Esophagus muscularis mucosa (tissue), 4 donors: ENCODE results near the gene FNDC11. TPM values are rescaled to one million over a fixed set of nuclear protein-coding genes. Genes with fewer than 3 reads are reported as not detected.

Experiments
- DNase-seq: peaks from one replicate; pipeline ENCODE4 v3.0.0-alpha.2; 2017; ENCODE audit errors: extremely low spot score
- H3K27ac ChIP-seq, 4 donors: fragments of 200-600 bp; sonication (generic); replicated peaks in 1 of 4; 1 replicate in 3 of 4; 2 replicates in 1 of 4; pipeline ENCODE4 v1.5.1; 2016 to 2019; ENCODE audit warnings: mild to moderate bottlenecking in 1 of 4
- H3K27me3 ChIP-seq, 4 donors: fragments of 200-600 bp; sonication (generic); one replicate each; pipeline versions ENCODE4 v1.5.1 to v1.6.0; 2016 to 2019
- H3K36me3 ChIP-seq, 4 donors: fragments of 200-600 bp; sonication (generic); one replicate each; pipeline ENCODE4 v1.5.1; 2016 to 2019
- H3K4me1 ChIP-seq, 4 donors: fragments of 200-600 bp; sonication (generic); one replicate each; pipeline ENCODE4 v1.5.1; 2016 to 2019
- H3K4me3 ChIP-seq, 4 donors: fragments of 200-600 bp; sonication (generic); 1 replicate in 2 of 4; 2 replicates in 2 of 4; pipeline ENCODE4 v1.5.1; 2016 to 2019; ENCODE audit warnings: mild to moderate bottlenecking in 4 of 4, moderate library complexity in 1 of 4
- H3K9me3 ChIP-seq, 4 donors: fragments of 200-600 bp; sonication (generic); 1 replicate in 3 of 4; 2 replicates in 1 of 4; pipeline ENCODE4 v1.5.1; 2016 to 2019
- EP300 ChIP-seq: sonication (generic); formaldehyde crosslinking; IDR thresholded peaks from one replicate; pipeline ENCODE4 v1.6.1; 2017; ENCODE audit warnings: antibody characterized with exemption
- POLR2A ChIP-seq: fragments of 450-650 bp; IDR thresholded peaks from one replicate; pipeline ENCODE4 v1.6.1; 2017; ENCODE audit warnings: antibody characterized with exemption, moderate library complexity, mild to moderate bottlenecking, low read depth
- POLR2AphosphoS5 ChIP-seq, 2 donors: sonication (generic); formaldehyde crosslinking; IDR thresholded peaks; one replicate each; pipeline ENCODE4 v1.6.1; 2017; ENCODE audit warnings: antibody characterized with exemption in 2 of 2
- WGBS: methylation state at CpG from one replicate; pipeline ENCODE4 v1.1.5; 2018; 5-methylcytosine and 5-hydroxymethylcytosine counted together
- intact Hi-C: fragments of 100-400 bp; cut with DNase I; formaldehyde crosslinking; loops from one replicate; pipeline ENCODE4 v1.15.1; 2023
- total RNA-seq, 4 donors: library from RNA; depleted of rRNA; stranded (reverse); fragments of >200 nt; gene quantifications; one replicate each; pipeline versions ENCODE4 v1.1.0 to v1.2.1, GENCODE V29; 2016
- TF ChIP-seq, protein P1 (sequence below), 3 experiments: fragments of 200-600 bp in 2 of 3; fragments of 450-650 bp in 1 of 3; sonication (generic) in 2 of 3; IDR thresholded peaks; one replicate each; pipeline ENCODE4 v1.5.1; 2017 to 2019; ENCODE audit warnings: antibody characterized with exemption in 3 of 3, mild to moderate bottlenecking in 2 of 3, moderate library complexity in 1 of 3

FNDC11 gene
- total RNA-seq, 4 donors from 2014 or later = 0.23 to 0.83 (median 0.44) TPM

DNA sequence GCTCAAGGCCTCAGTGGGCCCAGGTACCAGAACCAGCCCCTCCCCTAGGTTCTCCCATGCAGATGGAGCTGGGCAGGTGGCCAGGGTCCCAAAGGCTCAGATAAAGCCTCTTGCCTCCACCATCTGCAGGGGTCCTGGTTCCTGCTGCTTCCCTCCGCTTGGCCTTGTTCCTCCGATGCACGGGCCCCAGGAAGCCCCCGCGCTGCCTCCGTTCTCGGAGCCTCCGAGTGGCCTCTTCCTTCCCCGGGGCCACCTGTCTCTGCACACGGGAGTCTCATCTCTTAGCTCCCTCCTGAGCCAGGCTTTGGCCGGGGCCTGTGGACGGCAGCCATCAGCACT is 14.9 kb upstream of the FNDC11 start:
- no peak for DNase-seq
- Histone ChIP-seq H3K4me3 (no peak overlapping the region), H3K36me3 (no peaks in the 10 kb centered on the region), H3K4me1 (peaks cover 16 to 34% (median 27%) of the 10 kb centered on the region in 4 donors), H3K27me3 (peaks cover 0 to 57% (median 22%) of the 10 kb centered on the region in 4 donors), H3K27ac (no peak overlapping the region), H3K9me3 (no peaks in the 10 kb centered on the region)
- TF ChIP-seq POLR2A (no peak), POLR2AphosphoS5 (IDR thresholded peaks at IDR 0.05) (no peak)
- TF ChIP-seq, protein P1, sequence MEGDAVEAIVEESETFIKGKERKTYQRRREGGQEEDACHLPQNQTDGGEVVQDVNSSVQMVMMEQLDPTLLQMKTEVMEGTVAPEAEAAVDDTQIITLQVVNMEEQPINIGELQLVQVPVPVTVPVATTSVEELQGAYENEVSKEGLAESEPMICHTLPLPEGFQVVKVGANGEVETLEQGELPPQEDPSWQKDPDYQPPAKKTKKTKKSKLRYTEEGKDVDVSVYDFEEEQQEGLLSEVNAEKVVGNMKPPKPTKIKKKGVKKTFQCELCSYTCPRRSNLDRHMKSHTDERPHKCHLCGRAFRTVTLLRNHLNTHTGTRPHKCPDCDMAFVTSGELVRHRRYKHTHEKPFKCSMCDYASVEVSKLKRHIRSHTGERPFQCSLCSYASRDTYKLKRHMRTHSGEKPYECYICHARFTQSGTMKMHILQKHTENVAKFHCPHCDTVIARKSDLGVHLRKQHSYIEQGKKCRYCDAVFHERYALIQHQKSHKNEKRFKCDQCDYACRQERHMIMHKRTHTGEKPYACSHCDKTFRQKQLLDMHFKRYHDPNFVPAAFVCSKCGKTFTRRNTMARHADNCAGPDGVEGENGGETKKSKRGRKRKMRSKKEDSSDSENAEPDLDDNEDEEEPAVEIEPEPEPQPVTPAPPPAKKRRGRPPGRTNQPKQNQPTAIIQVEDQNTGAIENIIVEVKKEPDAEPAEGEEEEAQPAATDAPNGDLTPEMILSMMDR (IDR thresholded peaks at IDR 0.05) = no peak
- WGBS = 83% methylated on average over 10 of the region's 12 CpGs
- intact Hi-C loops = loop anchor here (2.0 to 10.0 kb wide), 2 partner anchors 116 to 258 kb away; partner anchors contain the start of genes RTEL1 and STMN3

DNA sequence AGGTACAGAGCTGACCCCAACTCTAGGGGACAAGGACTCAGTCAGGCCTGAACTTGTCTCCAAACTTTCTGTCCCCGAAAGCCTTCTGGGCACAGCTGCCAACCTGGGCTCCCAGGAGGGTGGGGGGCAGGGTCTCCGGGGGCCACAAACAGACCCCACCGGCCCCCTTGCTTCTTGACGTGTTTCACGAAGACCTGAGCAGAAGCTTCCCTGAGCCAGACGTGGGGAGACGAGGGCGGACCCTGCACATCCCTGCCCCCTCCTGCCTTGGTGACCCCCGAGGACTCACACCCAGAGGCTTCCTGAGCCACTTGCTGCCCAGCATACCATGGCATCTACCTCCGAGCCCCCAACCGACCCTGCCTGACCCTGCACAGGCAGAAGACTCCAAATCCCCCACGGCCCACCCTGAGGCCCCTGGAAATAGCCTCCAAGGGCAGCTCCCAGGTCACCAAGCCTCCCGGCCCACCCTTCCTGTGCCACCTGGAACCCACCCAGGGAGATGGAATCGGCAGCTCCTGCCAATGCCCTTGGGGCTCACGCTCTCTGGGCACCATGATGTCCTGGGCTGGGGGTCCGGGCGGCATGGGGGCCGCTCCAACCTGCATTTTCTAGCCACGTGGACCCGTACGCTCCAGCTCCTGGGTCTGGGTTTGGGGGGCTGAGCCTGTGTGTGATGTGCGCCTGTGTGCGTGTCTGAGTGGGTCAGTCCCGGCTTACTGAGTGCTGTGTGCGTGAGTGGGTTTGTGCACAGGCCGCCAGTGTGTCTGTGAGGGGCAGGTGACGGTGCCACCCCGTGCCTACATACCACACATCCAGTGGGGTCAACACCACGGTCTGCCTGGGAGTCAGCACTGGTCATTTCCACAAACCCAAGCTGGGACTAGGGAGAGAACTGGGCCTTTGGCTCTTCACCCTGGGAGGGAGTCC is 14.3 kb upstream of the FNDC11 start:
- Histone ChIP-seq H3K4me1 (peaks cover 16 to 31% (median 25%) of the 10 kb centered on the region in 4 donors), H3K36me3 (no peaks in the 10 kb centered on the region), H3K27me3 (peaks cover 0 to 53% (median 15%) of the 10 kb centered on the region in 4 donors), H3K9me3 (no peaks in the 10 kb centered on the region), H3K4me3 (no peak overlapping the region), H3K27ac (no peak overlapping the region)
- intact Hi-C loops = loop anchor here (2.0 to 10.0 kb wide), 2 partner anchors 115 to 257 kb away; partner anchors contain the start of genes RTEL1 and STMN3
- WGBS = 89% methylated on average over 19 of the region's 29 CpGs
- no peak for DNase-seq
- TF ChIP-seq POLR2AphosphoS5 (IDR thresholded peaks at IDR 0.05) = no peak

DNA sequence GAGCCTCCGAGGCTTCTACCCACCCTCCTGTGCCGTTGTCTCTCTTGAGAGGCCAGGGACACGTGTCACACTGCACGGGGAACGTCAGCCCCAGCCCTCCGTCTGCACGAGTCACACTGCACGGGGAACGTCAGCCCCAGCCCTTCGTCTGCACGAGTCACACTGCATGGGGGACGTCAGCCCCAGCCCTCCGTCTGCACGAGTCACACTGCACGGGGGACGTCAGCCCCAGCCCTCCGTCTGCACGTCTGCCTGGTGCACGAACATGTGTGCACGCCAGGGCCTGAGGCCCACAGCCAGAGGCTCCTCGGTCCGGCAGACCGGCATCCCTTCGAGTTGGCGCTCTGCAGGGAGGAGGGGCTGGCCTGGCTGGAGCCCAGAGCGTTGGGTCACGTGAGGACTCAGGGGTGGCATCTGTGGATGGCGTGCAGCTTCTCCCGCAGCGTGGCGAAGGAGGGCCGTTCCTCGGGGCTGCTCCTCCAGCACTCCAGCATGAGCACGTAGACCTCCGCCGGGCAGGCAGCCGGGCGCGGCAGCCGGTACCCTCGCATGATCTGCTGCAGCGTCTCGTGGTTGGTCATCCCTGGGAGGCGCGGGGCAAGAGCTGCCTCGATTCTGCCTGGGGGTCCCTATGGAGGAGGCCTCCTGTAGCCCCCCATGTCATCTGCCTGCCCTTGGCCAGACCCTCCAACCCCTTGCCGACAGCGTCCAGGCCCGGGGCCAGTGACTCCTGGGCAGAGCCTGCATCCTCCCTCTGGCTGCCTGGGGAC is 13.4 kb upstream of the FNDC11 start:
- intact Hi-C loops = no loop called here
- WGBS = 78% methylated on average over 10 of the region's 49 CpGs
- no peak for DNase-seq
- H3K36me3 ChIP-seq = no peaks in the 10 kb centered on the region
- TF ChIP-seq EP300 (no peak), POLR2A (no peak)
- TF ChIP-seq, protein P1 (IDR thresholded peaks at IDR 0.05) = no peak
- H3K4me1 ChIP-seq = peaks cover 14 to 23% (median 19%) of the 10 kb centered on the region in 4 donors
- H3K4me3 ChIP-seq = no peak overlapping the region
- H3K27ac ChIP-seq = no peak overlapping the region
- H3K9me3 ChIP-seq = no peaks in the 10 kb centered on the region
- H3K27me3 ChIP-seq = peaks cover 0 to 52% (median 9%) of the 10 kb centered on the region in 4 donors

DNA sequence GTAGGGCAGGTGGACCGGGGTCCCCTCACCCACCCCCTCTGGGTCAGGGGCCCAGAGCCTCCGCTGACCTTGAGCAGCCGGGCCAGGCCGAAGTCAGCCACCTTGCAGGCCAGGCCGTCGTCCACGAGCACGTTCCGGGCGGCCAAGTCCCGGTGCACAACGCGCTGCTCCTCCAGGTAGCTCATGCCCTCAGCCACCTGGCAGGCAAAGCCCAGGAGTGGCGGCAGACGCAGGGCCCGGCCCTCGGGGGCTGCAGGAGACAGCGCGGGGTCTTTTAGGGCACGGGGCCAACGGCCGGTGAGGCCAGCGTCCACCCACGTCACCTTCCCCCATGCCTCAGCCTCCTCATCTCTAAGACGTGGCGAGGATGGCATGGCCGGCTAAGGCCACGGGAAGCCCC is 12.6 kb upstream of the FNDC11 start:
- H3K27ac ChIP-seq = no peak overlapping the region
- peaks cover 0 to 53% (median 8%) of the 10 kb centered on the region in 4 donors for H3K27me3 ChIP-seq
- no peaks in the 10 kb centered on the region for H3K9me3 ChIP-seq
- H3K4me1 ChIP-seq = peaks cover 14 to 22% (median 18%) of the 10 kb centered on the region in 4 donors
- 88% methylated on average over 16 of the region's 28 CpGs for WGBS
- intact Hi-C loops = no loop called here
- H3K4me3 ChIP-seq = no peak overlapping the region
- TF ChIP-seq, protein P1 (IDR thresholded peaks at IDR 0.05) = no peak
- no peak for TF ChIP-seq POLR2AphosphoS5 (IDR thresholded peaks at IDR 0.05)
- no peak for TF ChIP-seq EP300
- TF ChIP-seq POLR2A = no peak
- H3K36me3 ChIP-seq = no peaks in the 10 kb centered on the region
- DNase-seq = no peak

GRCh38 chr20:63542031-63542559 is 11.9 kb upstream of the FNDC11 start:
- Histone ChIP-seq H3K9me3 (no peaks in the 10 kb centered on the region), H3K27ac (no peak overlapping the region), H3K27me3 (peaks cover 0 to 53% (median 4%) of the 10 kb centered on the region in 4 donors), H3K36me3 (no peaks in the 10 kb centered on the region), H3K4me3 (no peak overlapping the region), H3K4me1 (peaks cover 14 to 15% (median 15%) of the 10 kb centered on the region in 4 donors)
- 97% methylated on average over 14 of the region's 36 CpGs for WGBS
- TF ChIP-seq POLR2A = no peak
- no peak for DNase-seq
- intact Hi-C loops = no loop called here
